Endodermal cell (in vitro differentiated cells): ENCODE data around the gene UCMA. TPM values are rescaled to one million over a fixed set of nuclear protein-coding genes. Genes with fewer than 3 reads are reported as not detected.

Experiments
- DNase-seq: peaks from one replicate; pipeline ENCODE4 v3.0.0-alpha.2; 2017
- H3K27ac ChIP-seq: 2 replicates; pipeline ENCODE4 v1.5.1; 2013; ENCODE audit warnings: mild to moderate bottlenecking, low read depth, low read length, moderate library complexity
- H3K27me3 ChIP-seq: 2 replicates; pipeline ENCODE4 v1.6.1; 2013; ENCODE audit warnings: mild to moderate bottlenecking, low read length, moderate library complexity; ENCODE audit not compliant: insufficient read depth, control insufficient read depth, poor library complexity, severe bottlenecking
- H3K36me3 ChIP-seq: 2 replicates; pipeline ENCODE4 v1.7.0; 2013; ENCODE audit warnings: mild to moderate bottlenecking, low read length, moderate library complexity; ENCODE audit not compliant: control insufficient read depth, insufficient read depth
- H3K4me1 ChIP-seq: one replicate; pipeline ENCODE4 v1.7.0; 2013; ENCODE audit warnings: low read length; ENCODE audit not compliant: control insufficient read depth, insufficient read depth
- H3K4me3 ChIP-seq: 2 replicates; pipeline ENCODE4 v1.5.1; 2013; ENCODE audit warnings: mild to moderate bottlenecking, low read length, moderate library complexity
- H3K9ac ChIP-seq: 2 replicates; pipeline ENCODE4 v1.6.1; 2013; ENCODE audit warnings: mild to moderate bottlenecking, low read length, moderate library complexity; ENCODE audit not compliant: poor library complexity, severe bottlenecking; ENCODE audit errors: extremely low read depth
- H3K9me3 ChIP-seq: 2 replicates; pipeline ENCODE4 v1.6.1; 2013; ENCODE audit warnings: mild to moderate bottlenecking, low read length, moderate library complexity; ENCODE audit not compliant: control insufficient read depth
- H3K27ac Mint-ChIP-seq: 2 replicates; pipeline ENCODE4 v1.8.0; 2020; ENCODE audit warnings: mixed read lengths
- H3K27me3 Mint-ChIP-seq: 2 replicates; pipeline ENCODE4 v1.8.0; 2021; ENCODE audit warnings: mild to moderate bottlenecking, mixed read lengths; ENCODE audit not compliant: insufficient read depth
- H3K36me3 Mint-ChIP-seq: 2 replicates; pipeline ENCODE4 v1.8.0; 2020; ENCODE audit warnings: low read depth, mixed read lengths
- H3K4me1 Mint-ChIP-seq: 2 replicates; pipeline ENCODE4 v1.8.0; 2020; ENCODE audit warnings: mixed read lengths
- H3K4me3 Mint-ChIP-seq: 2 replicates; pipeline ENCODE4 v1.8.0; 2020; ENCODE audit warnings: mild to moderate bottlenecking, moderate library complexity, mixed read lengths
- H3K9me3 Mint-ChIP-seq: 2 replicates; pipeline ENCODE4 v1.8.0; 2020; ENCODE audit warnings: mild to moderate bottlenecking, mixed read lengths
- CTCF ChIP-seq: fragments of 200-600 bp; sonication (generic); conservative IDR thresholded peaks from 2 replicates; pipeline ENCODE4 v1.5.0; 2021; ENCODE audit warnings: antibody characterized with exemption, mild to moderate bottlenecking
- WGBS, 2 experiments: methylation state at CpG; one replicate each; pipeline versions ENCODE4 v1.1.5 to v1.1.7; 2013; ENCODE audit warnings: missing lambda C conversion rate in 2 of 2, mixed read lengths in 1 of 2; ENCODE audit not compliant: insufficient coverage in 1 of 2, insufficient read length in 1 of 2; 5-methylcytosine and 5-hydroxymethylcytosine counted together
- total RNA-seq, 2 donors: library from RNA; stranded (reverse); fragmentation: NEBNext Ultra II Directional in 1 of 2; extraction: Animal tissue kit (Norgen Biotek cat#: 25700) in 1 of 2; gene quantifications; 2 replicates in 1 of 2; 3 replicates in 1 of 2; pipeline ENCODE4 v1.2.1, GENCODE V29; 2021

UCMA gene
- total RNA-seq, 2 donors from 2014 or later = not detected

- TF ChIP-seq CTCF = no peak
- H3K36me3 Mint-ChIP-seq = no peaks in the 10 kb centered on the region
- H3K4me3 Mint-ChIP-seq = no peak overlapping the region
- no peak overlapping the region for H3K27ac Mint-ChIP-seq
- no peaks in the 10 kb centered on the region for H3K27me3 Mint-ChIP-seq
- 89 to 94% methylated on average over 5 to 8 of the region's 8 CpGs for WGBS, 2 experiments
- Histone ChIP-seq H3K27ac (no peak overlapping the region), H3K27me3 (no peaks in the 10 kb centered on the region), H3K4me1 (no peaks in the 10 kb centered on the region), H3K9me3 (no peaks in the 10 kb centered on the region), H3K36me3 (no peaks in the 10 kb centered on the region), H3K9ac (no peak overlapping the region), H3K4me3 (no peak overlapping the region)
- H3K4me1 Mint-ChIP-seq = no peaks in the 10 kb centered on the region
- no peak for DNase-seq
- H3K9me3 Mint-ChIP-seq = no peaks in the 10 kb centered on the region
These were observed 8.6 kb downstream of the UCMA start for GRCh38 chr10:13225601-13226000.

GRCh38 chr10:13224210-13224995 is 9.8 kb downstream of the UCMA start:
- Mint-ChIP-seq H3K4me3 (no peak overlapping the region), H3K4me1 (no peaks in the 10 kb centered on the region), H3K27me3 (no peaks in the 10 kb centered on the region), H3K36me3 (no peaks in the 10 kb centered on the region), H3K27ac (no peak overlapping the region), H3K9me3 (no peaks in the 10 kb centered on the region)
- 83 to 93% methylated on average over 3 to 11 of the region's 11 CpGs for WGBS, 2 experiments
- Histone ChIP-seq H3K9me3 (no peaks in the 10 kb centered on the region), H3K9ac (no peak overlapping the region), H3K27me3 (no peaks in the 10 kb centered on the region), H3K36me3 (no peaks in the 10 kb centered on the region), H3K4me1 (no peaks in the 10 kb centered on the region), H3K4me3 (no peak overlapping the region), H3K27ac (no peak overlapping the region)
- DNase-seq = no peak
- TF ChIP-seq CTCF = no peak

GRCh38 chr10:13223241-13223640 is 10.9 kb downstream of the UCMA start:
- H3K27me3 Mint-ChIP-seq = no peaks in the 10 kb centered on the region
- no peak overlapping the region for H3K4me3 ChIP-seq
- no peaks in the 10 kb centered on the region for H3K36me3 ChIP-seq
- no peaks in the 10 kb centered on the region for H3K36me3 Mint-ChIP-seq
- no peaks in the 10 kb centered on the region for H3K27me3 ChIP-seq
- WGBS, 2 experiments = 97 to 100% methylated on average over 5 to 9 of the region's 9 CpGs
- no peaks in the 10 kb centered on the region for H3K4me1 ChIP-seq
- DNase-seq = no peak
- H3K27ac Mint-ChIP-seq = no peak overlapping the region
- H3K4me3 Mint-ChIP-seq = no peak overlapping the region
- no peak for TF ChIP-seq CTCF
- H3K9ac ChIP-seq = no peak overlapping the region
- H3K9me3 Mint-ChIP-seq = no peaks in the 10 kb centered on the region
- no peaks in the 10 kb centered on the region for H3K9me3 ChIP-seq
- H3K27ac ChIP-seq = no peak overlapping the region
- H3K4me1 Mint-ChIP-seq = no peaks in the 10 kb centered on the region
